Liver (tissue), 9 donors: ENCODE results near the gene DNAH1. TPM values are rescaled to one million over a fixed set of nuclear protein-coding genes. Genes with fewer than 3 reads are reported as not detected.

Experiments used
- DNase-seq: peaks from one replicate; pipeline ENCODE4 v3.0.0-alpha.2; 2017; ENCODE audit warnings: low spot score
- H3K27ac ChIP-seq, 2 donors: one replicate each; pipeline ENCODE4 v1.7.0; 2013; ENCODE audit warnings: inconsistent platforms in 2 of 2, low read length in 2 of 2, control low read depth in 1 of 2, low read depth in 1 of 2, mild to moderate bottlenecking in 1 of 2
- H3K27me3 ChIP-seq, 4 donors: one replicate each; pipeline versions ENCODE4 v1.6.1 to v1.7.0; 2013; ENCODE audit warnings: low read length in 3 of 4, inconsistent platforms in 1 of 4, mild to moderate bottlenecking in 1 of 4, moderate library complexity in 1 of 4; ENCODE audit not compliant: control insufficient read depth in 4 of 4, insufficient read depth in 4 of 4
- H3K36me3 ChIP-seq, 4 donors: one replicate each; pipeline versions ENCODE4 v1.6.1 to v1.7.0; 2013; ENCODE audit warnings: low read length in 3 of 4, mild to moderate bottlenecking in 3 of 4, low read depth in 1 of 4, moderate library complexity in 1 of 4; ENCODE audit not compliant: control insufficient read depth in 4 of 4, insufficient read depth in 3 of 4
- H3K4me1 ChIP-seq, 4 donors: one replicate each; pipeline versions ENCODE4 v1.6.1 to v1.7.0; 2013; ENCODE audit warnings: low read length in 3 of 4, mild to moderate bottlenecking in 3 of 4, moderate library complexity in 1 of 4; ENCODE audit not compliant: control insufficient read depth in 4 of 4, insufficient read depth in 4 of 4
- H3K4me3 ChIP-seq, 3 donors: one replicate each; pipeline versions ENCODE4 v1.6.1 to v1.7.0; 2013; ENCODE audit warnings: low read length in 3 of 3, control low read depth in 1 of 3, low read depth in 1 of 3, mild to moderate bottlenecking in 1 of 3
- H3K9ac ChIP-seq, 2 donors: one replicate each; pipeline ENCODE4 v1.7.0; 2013; ENCODE audit warnings: low read length in 2 of 2, mild to moderate bottlenecking in 2 of 2, moderate library complexity in 2 of 2, control low read depth in 1 of 2, low read depth in 1 of 2
- H3K9me3 ChIP-seq, 4 donors: one replicate each; pipeline versions ENCODE4 v1.6.1 to v1.7.0; 2013; ENCODE audit warnings: low read length in 3 of 4; ENCODE audit not compliant: control insufficient read depth in 4 of 4
- EGR1 ChIP-seq, 2 donors: IDR thresholded peaks; 2 replicates each; pipeline ENCODE4 v1.6.1; 2016 to 2018; ENCODE audit warnings: antibody characterized with exemption in 2 of 2, low read depth in 2 of 2
- FOXA1 ChIP-seq: IDR thresholded peaks from 2 replicates; pipeline ENCODE4 v1.6.1; 2016; ENCODE audit warnings: antibody characterized with exemption
- FOXA2 ChIP-seq: IDR thresholded peaks from 2 replicates; pipeline ENCODE4 v1.6.1; 2016; ENCODE audit warnings: antibody characterized with exemption
- GABPA ChIP-seq, 2 donors: IDR thresholded peaks in 1 of 2; conservative IDR thresholded peaks in 1 of 2; 2 replicates each; pipeline ENCODE4 v1.6.1; 2016; ENCODE audit warnings: antibody characterized with exemption in 2 of 2, mild to moderate bottlenecking in 1 of 2, moderate library complexity in 1 of 2
- HNF4A ChIP-seq, 2 donors: conservative IDR thresholded peaks; 2 replicates each; pipeline ENCODE4 v1.6.1; 2016; ENCODE audit warnings: antibody characterized with exemption in 2 of 2, mild to moderate bottlenecking in 2 of 2
- HNF4G ChIP-seq: IDR thresholded peaks from 2 replicates; pipeline ENCODE4 v1.6.1; 2016; ENCODE audit warnings: antibody characterized with exemption
- JUND ChIP-seq, 2 donors: IDR thresholded peaks; 2 replicates each; pipeline ENCODE4 v1.6.1; 2016; ENCODE audit warnings: antibody characterized with exemption in 2 of 2
- MAX ChIP-seq: IDR thresholded peaks from 2 replicates; pipeline ENCODE4 v1.6.1; 2016; ENCODE audit warnings: antibody characterized with exemption
- NR2F2 ChIP-seq: IDR thresholded peaks from 2 replicates; pipeline ENCODE4 v1.6.1; 2016; ENCODE audit warnings: antibody characterized with exemption
- RAD21 ChIP-seq, 2 donors: IDR thresholded peaks; 2 replicates each; pipeline ENCODE4 v1.6.1; 2016; ENCODE audit warnings: antibody characterized with exemption in 2 of 2, mild to moderate bottlenecking in 2 of 2
- RXRA ChIP-seq, 2 donors: IDR thresholded peaks; 2 replicates each; pipeline ENCODE4 v1.6.1; 2017 to 2018; ENCODE audit warnings: antibody characterized with exemption in 2 of 2, mild to moderate bottlenecking in 1 of 2
- SP1 ChIP-seq: IDR thresholded peaks from 2 replicates; pipeline ENCODE4 v1.6.1; 2018; ENCODE audit warnings: antibody characterized with exemption, mild to moderate bottlenecking
- TAF1 ChIP-seq: conservative IDR thresholded peaks from 2 replicates; pipeline ENCODE4 v1.6.1; 2016; ENCODE audit warnings: antibody characterized with exemption, mild to moderate bottlenecking
- YY1 ChIP-seq: IDR thresholded peaks from 2 replicates; pipeline ENCODE4 v1.6.1; 2016; ENCODE audit warnings: antibody characterized with exemption, mild to moderate bottlenecking
- WGBS: extraction: QIAGEN DNeasy Blood & Tissue Kit; methylation state at CpG from one replicate; pipeline ENCODE4 v1.1.7; 2013; 5-methylcytosine and 5-hydroxymethylcytosine counted together
- polyA plus RNA-seq, 2 donors: library from polyadenylated mRNA; stranded (reverse) in 1 of 2; unstranded in 1 of 2; fragments of 200-250 nt in 1 of 2; fragments of >200 nt in 1 of 2; fragmentation: Nextera tagmentation in 1 of 2; extraction: Ambion mirVana in 1 of 2; gene quantifications; one replicate each; pipeline versions ENCODE4 v1.2.1 to v1.2.3, GENCODE V29; 2013 to 2015
- total RNA-seq, 2 donors: library from RNA; depleted of rRNA; stranded (reverse); fragments of >200 nt; gene quantifications; one replicate each; pipeline ENCODE4 v1.2.3, GENCODE V29; 2014
- TF ChIP-seq, protein P1 (sequence below): IDR thresholded peaks from 2 replicates; pipeline ENCODE4 v1.6.1; 2016; ENCODE audit warnings: antibody characterized with exemption
- TF ChIP-seq, protein P2 (sequence below): IDR thresholded peaks from 2 replicates; pipeline ENCODE4 v1.6.1; 2016; ENCODE audit warnings: antibody characterized with exemption, mild to moderate bottlenecking
- TF ChIP-seq, protein P3 (sequence below): IDR thresholded peaks from 2 replicates; pipeline ENCODE4 v1.6.1; 2016; ENCODE audit warnings: antibody characterized with exemption
- donor health status: healthy.
- donor health status: healthy.
- donor health status: healthy.
- donor health status: healthy.
- donor health status: healthy.

Gene DNAH1
- total and polyA plus RNA-seq, 4 donors: 1.5 to 6.0 (median 2.5) TPM

DNA sequence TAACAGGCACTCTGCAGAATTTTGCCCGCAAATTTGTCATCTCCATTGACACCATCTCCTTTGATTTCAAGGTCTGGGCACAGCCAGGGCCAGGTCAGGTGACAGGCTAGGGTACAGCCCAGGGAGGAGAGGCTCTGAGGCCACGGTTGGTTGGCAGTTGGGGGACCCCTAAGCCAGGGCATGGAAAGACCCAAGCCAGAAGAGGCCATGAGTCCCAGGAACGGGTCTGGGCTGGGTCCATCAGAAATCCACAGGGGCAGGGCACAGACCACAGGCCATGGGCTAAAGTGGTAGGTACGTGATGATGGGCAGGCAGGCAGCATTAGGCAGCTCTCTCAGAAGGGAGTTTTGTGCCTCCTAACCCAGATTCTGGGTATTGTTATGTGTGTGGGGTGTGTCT lies 83.0 kb downstream of the DNAH1 start (continued):
- TF ChIP-seq, protein P1, sequence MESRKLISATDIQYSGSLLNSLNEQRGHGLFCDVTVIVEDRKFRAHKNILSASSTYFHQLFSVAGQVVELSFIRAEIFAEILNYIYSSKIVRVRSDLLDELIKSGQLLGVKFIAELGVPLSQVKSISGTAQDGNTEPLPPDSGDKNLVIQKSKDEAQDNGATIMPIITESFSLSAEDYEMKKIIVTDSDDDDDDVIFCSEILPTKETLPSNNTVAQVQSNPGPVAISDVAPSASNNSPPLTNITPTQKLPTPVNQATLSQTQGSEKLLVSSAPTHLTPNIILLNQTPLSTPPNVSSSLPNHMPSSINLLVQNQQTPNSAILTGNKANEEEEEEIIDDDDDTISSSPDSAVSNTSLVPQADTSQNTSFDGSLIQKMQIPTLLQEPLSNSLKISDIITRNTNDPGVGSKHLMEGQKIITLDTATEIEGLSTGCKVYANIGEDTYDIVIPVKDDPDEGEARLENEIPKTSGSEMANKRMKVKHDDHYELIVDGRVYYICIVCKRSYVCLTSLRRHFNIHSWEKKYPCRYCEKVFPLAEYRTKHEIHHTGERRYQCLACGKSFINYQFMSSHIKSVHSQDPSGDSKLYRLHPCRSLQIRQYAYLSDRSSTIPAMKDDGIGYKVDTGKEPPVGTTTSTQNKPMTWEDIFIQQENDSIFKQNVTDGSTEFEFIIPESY: no peak
- TF ChIP-seq JUND (IDR thresholded peaks at IDR 0.05): no peak
- TF ChIP-seq YY1: no peak
- no peak for TF ChIP-seq FOXA1
- no peak for TF ChIP-seq TAF1
- no peak for TF ChIP-seq HNF4A (conservative IDR thresholded peaks at IDR 0.05)
- TF ChIP-seq GABPA (IDR thresholded peaks at IDR 0.05 in 1 of 2, conservative IDR thresholded peaks at IDR 0.05 in 1 of 2): no peak
- no peak for TF ChIP-seq RXRA (IDR thresholded peaks at IDR 0.05)
- TF ChIP-seq SP1: no peak
- no peak for TF ChIP-seq HNF4G

DNA sequence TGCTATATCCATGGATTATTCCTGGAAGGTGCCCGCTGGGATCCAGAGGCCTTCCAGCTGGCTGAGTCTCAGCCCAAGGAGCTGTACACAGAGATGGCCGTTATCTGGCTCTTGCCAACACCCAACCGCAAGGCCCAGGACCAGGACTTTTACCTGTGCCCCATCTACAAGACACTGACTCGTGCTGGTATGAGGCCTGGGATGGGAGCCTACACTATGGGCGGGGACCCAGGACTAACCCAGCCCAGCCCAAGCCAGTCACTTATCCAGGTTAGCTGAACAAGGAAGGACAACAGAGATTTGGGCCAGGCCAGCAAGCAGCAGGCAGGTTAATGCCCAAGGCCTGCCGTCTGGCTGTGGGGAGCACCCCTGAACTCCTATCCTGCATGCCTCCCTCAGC lies 83.5 kb downstream of the DNAH1 start:
- no peak overlapping the region for H3K27ac ChIP-seq
- H3K4me3 ChIP-seq: no peak overlapping the region
- H3K9ac ChIP-seq: no peak overlapping the region
- TF ChIP-seq TAF1 (no peak), FOXA1 (no peak), FOXA2 (no peak), SP1 (no peak), EGR1 (IDR thresholded peaks at IDR 0.05; ENCODE audit: low read depth in 2 of 2) (no peak), RXRA (IDR thresholded peaks at IDR 0.05) (no peak), HNF4G (no peak), GABPA (IDR thresholded peaks at IDR 0.05 in 1 of 2, conservative IDR thresholded peaks at IDR 0.05 in 1 of 2) (no peak), NR2F2 (no peak), MAX (no peak), HNF4A (conservative IDR thresholded peaks at IDR 0.05) (no peak), RAD21 (IDR thresholded peaks at IDR 0.05) (no peak)
- TF ChIP-seq, protein P1: no peak
- TF ChIP-seq, protein P2, sequence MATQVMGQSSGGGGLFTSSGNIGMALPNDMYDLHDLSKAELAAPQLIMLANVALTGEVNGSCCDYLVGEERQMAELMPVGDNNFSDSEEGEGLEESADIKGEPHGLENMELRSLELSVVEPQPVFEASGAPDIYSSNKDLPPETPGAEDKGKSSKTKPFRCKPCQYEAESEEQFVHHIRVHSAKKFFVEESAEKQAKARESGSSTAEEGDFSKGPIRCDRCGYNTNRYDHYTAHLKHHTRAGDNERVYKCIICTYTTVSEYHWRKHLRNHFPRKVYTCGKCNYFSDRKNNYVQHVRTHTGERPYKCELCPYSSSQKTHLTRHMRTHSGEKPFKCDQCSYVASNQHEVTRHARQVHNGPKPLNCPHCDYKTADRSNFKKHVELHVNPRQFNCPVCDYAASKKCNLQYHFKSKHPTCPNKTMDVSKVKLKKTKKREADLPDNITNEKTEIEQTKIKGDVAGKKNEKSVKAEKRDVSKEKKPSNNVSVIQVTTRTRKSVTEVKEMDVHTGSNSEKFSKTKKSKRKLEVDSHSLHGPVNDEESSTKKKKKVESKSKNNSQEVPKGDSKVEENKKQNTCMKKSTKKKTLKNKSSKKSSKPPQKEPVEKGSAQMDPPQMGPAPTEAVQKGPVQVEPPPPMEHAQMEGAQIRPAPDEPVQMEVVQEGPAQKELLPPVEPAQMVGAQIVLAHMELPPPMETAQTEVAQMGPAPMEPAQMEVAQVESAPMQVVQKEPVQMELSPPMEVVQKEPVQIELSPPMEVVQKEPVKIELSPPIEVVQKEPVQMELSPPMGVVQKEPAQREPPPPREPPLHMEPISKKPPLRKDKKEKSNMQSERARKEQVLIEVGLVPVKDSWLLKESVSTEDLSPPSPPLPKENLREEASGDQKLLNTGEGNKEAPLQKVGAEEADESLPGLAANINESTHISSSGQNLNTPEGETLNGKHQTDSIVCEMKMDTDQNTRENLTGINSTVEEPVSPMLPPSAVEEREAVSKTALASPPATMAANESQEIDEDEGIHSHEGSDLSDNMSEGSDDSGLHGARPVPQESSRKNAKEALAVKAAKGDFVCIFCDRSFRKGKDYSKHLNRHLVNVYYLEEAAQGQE: no peak
- TF ChIP-seq, protein P3, sequence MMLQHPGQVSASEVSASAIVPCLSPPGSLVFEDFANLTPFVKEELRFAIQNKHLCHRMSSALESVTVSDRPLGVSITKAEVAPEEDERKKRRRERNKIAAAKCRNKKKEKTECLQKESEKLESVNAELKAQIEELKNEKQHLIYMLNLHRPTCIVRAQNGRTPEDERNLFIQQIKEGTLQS: no peak
- H3K36me3 ChIP-seq: peaks cover 4 to 76% (median 40%) of the 10 kb centered on the region in 4 donors
- H3K27me3 ChIP-seq: no peaks in the 10 kb centered on the region
- no peaks in the 10 kb centered on the region for H3K4me1 ChIP-seq
- no peak for DNase-seq
- H3K9me3 ChIP-seq: no peaks in the 10 kb centered on the region
- WGBS: 95% methylated on average over 6 of the region's 6 CpGs
